GM18511 (cell line): ENCODE data around the gene CYP2A6.

ENCODE experiments used
- ATAC-seq: cut with Tn5 transposase; IDR thresholded peaks from one replicate; pipeline ENCODE4 v1.9.1; 2021; ENCODE audit warnings: mild to moderate bottlenecking, moderate library complexity; ENCODE audit not compliant: unreplicated experiment

CYP2A6 gene

DNA sequence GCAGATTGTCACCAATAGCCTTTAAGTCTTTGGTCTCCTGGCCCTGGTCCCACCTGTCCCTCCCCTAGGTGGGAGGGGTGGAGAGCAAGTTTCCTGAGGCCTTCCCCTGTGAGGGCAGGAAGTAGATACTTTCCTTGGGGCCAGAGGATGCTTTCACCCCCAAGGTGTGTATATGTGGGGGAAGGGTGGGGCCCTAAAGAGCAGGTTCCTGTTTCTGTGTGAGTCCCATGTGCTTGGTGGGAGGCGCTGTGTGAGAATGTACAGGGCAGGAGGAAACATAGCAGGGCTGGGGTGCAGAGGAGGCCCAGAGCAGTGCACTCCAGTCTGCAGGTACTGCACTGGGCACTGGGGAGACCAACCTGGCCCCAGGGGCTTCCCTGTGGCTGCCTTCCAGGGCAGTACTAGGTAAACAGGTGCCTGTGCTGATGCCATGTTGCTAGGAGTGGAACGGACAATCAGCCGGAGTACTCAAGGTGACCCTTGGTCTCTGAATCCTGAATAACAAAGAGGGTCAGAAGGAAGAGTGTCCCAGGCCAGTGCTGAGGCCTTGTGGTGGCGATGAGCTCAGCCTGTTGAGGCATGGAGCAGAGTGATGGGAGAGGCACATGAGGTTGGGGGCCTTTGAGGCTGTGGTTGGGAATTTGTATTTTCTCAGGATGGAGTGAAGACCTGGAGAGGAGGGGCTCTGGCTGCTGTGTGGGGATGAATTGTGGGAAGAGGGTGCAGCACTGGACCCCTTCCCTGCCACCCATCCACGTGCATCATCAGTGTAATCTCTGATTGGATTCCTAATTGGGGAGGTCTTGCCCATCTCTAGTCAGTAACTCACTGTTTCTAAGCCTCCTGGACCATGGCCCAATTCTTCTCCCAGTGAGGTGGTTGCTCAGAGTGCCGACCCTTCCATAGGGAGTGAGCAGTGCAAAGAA, 46.1 kb downstream of the CYP2A6 start:
- peak; percentile 59 for ATAC-seq

DNA sequence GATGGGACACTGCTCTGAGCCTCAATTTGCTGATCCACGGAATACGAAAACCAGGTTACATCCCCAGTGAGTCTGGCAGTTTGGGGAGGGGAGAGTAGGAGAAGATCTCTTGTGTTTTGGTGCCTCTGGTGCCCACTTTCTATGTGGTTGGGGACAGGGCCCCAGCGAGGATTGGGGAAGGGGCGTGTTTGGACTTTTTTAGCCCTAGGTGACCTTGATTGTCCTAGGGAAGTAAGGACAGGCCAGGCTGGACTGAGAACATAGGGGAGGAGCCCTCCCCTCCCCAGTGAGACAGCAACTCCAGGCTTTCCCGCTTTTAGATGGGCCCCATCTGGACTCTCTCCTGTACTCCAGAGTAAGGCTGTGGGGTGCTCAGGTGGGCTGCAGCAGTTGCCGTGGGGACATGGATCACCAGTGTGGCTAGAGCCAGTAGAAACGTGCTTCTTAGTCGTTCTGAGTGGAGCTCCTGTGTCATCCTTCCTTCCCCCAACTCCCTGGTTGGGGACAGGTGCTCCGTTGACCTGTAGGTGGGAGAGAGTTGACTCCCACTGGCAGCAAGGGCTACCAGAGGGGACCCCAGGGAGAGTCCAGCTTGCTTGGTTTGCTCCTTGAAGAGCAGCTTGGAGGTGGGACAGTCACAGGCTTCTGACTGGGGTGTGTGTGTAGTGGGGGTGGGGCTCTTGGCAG, 46.9 kb downstream of the CYP2A6 start:
- ATAC-seq, result no peak

DNA sequence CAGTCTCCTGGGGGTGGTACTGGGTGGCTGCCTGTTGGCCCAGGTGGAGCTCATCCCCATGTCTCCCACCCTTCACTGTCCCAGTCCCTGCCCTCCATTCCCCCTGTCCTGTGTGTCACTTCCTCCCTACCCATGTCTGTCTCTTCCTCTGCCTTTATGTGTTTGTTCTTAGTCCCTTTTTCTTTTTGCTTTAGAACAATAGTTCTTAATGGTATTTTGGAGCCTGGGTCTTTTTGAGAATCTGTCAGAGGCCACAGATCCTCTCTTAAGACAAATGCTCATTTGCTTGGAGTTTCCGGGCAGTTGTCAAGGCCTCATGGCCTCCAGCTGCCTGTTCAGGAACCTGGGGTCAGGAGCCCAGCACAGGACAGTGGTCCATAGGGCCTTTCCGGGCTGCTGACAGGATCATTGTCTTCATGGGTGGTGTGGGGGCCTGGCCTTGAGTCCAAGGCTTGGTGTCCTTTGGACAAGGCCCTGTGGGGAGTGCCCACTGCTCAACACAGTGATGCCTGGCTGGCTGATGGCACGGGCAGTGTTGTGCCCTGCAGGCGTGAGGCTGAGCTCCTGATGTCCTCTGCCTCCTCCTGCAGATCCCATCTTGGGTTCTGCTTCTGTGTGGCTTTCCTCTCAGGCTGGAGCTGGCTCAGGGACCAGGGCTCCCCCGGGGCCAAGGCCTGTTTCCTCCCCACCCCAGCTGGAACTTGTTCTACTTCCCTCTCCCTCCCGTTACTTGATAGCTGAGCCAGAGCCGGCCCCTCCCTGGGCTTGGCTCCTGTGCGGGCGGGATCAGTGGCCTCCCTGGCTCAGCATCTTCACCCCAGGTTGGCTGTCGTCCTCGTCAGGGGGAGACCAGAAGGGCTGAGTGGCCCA, 47.7 kb downstream of the CYP2A6 start:
- no peak for ATAC-seq

DNA sequence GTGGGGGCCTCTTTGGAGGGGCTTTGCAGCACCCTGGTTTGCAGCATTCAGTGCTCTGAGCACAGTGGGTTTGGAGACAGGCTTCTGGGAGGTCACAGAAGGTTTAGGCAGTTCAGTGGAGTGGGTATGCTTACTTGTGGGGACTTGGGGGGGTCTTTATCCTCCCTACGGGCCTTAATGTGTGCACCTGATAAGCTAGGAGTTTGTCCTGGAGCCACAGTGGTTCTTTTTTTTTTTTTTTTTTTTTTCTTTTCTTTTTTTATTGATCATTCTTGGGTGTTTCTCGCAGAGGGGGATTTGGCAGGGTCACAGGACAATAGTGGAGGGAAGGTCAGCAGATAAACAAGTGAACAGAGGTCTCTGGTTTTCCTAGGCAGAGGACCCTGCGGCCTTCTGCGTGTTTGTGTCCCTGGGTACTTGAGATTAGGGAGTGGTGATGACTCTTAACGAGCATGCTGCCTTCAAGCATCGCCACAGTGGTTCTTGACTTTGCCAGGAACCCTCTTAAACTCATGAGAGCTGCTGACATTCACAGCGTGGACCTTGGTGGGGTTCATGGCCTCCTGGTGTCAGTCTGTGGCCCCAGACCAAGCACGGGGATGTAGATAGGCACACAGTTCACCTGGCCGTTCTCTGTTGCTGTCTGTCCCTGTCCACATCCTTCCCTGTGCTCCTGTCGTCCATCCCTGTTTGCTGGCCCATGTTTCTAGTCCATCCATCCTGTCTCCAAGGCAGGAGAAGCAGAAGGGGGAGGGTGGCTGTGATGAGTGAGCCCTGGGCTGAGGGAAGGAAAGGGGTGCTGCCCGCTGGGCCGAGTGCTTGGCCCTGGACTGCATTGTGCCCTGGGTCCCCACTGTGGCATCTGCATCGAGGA, 48.6 kb downstream of the CYP2A6 start:
- ATAC-seq, result no peak

DNA sequence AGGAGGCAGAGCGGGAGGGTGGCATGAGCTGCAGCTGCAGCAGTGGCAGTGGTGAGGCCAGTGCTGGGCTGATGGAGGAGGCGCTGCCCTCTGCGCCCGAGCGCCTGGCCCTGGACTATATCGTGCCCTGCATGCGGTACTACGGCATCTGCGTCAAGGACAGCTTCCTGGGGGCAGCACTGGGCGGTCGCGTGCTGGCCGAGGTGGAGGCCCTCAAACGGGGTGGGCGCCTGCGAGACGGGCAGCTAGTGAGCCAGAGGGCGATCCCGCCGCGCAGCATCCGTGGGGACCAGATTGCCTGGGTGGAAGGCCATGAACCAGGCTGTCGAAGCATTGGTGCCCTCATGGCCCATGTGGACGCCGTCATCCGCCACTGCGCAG, 49.3 kb downstream of the CYP2A6 start:
- ATAC-seq, result no peak

DNA sequence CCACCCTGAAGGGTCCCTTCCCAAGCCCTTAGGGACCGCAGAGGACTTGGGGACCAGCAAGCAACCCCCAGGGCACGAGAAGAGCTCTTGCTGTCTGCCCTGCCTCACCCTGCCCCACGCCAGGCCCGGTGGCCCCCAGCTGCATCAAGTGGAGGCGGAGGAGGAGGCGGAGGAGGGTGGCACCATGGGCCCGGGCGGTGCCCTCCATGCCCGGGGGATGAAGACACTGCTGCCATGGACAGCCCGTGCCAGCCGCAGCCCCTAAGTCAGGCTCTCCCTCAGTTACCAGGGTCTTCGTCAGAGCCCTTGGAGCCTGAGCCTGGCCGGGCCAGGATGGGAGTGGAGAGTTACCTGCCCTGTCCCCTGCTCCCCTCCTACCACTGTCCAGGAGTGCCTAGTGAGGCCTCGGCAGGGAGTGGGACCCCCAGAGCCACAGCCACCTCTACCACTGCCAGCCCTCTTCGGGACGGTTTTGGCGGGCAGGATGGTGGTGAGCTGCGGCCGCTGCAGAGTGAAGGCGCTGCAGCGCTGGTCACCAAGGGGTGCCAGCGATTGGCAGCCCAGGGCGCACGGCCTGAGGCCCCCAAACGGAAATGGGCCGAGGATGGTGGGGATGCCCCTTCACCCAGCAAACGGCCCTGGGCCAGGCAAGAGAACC, 49.8 kb downstream of the CYP2A6 start:
- ATAC-seq, result no peak

DNA sequence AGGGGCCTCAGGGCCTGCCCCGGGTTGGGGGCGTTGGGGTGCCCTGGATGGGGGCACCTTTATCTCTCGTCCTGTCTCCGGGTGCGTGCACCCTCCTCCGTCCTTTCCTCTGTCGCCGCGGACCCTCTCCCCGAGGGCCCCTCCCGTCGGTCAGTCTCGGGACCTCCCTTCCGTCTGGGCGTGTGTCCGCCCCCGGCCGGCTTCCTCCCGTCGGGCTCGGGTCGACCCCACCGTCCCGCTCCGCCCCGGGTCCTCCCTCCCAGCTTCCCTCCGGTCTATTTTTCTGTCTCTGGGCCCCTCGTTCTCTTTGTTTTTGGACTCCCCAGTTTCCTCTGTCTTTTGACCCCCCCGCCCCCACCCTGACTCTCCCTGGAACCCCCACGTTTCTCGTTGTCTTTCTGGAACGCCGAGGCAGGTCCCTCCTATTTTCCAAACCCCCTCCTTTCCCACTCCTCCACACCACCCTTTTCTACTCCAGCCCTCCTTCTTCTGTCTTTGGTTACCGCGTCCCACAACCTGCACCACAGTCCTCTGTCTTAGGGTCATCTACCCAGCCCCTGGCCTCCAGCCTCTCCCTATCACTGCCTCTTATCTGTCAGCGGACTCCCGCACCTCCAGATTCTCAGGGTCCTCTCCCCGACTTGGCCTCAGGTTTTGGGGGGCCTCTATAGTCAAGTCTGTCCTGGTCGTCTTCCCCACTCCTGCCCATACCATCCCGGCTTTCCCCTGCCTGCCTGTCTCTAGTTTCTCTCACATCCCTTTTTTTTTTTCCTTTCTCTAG, 50.5 kb downstream of the CYP2A6 start:
- no peak for ATAC-seq

DNA sequence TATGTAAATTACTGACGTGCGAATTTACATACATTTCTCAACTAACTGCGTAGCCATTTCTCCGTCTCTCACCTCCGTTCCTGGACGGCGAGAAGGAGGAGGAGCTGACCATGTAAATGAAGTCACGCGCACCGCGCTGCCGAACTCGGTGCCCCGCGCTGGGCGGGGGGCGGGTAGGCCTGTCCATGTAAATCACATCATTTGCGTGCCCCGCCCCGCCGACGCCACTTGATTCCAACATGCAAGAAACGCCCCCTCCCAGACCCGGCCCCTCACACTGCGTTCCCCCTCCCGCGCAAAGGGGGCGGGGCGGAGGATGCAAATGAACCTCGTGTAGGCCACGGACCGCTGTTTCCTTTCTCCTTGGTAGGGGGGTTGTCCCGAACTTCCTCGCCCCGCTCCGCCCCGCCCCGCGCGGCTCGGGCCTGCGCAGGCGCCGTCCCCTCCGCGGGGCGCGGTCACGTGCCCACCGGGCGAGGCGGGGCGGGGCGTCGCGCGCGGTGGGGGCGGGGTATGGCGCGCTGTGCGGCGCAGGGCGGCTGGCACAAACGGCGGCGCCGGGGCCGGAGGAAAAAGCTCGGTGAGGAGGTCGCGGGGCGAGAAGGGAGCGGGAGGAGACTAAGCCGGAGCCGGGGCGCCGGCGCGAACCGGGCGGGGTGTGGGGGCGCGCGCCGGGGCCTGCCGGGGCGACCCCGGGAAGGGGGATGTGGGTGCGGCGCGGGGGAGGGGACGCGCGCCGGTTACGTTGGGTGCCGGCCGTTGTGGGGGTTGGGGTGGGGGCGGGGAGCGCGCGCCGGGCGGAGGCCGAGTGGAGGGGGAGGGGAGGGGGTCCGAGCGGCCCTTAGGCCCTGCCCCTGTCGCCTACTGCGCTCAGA, 51.3 kb downstream of the CYP2A6 start, which contains the start of gene EGLN2:
EGLN2 (plus strand) TSS at position 509 of the 875 bp plus-strand sequence. CDS start 1,382 bp downstream, outside the sequence.
- ATAC-seq, result peak; percentile 83

DNA sequence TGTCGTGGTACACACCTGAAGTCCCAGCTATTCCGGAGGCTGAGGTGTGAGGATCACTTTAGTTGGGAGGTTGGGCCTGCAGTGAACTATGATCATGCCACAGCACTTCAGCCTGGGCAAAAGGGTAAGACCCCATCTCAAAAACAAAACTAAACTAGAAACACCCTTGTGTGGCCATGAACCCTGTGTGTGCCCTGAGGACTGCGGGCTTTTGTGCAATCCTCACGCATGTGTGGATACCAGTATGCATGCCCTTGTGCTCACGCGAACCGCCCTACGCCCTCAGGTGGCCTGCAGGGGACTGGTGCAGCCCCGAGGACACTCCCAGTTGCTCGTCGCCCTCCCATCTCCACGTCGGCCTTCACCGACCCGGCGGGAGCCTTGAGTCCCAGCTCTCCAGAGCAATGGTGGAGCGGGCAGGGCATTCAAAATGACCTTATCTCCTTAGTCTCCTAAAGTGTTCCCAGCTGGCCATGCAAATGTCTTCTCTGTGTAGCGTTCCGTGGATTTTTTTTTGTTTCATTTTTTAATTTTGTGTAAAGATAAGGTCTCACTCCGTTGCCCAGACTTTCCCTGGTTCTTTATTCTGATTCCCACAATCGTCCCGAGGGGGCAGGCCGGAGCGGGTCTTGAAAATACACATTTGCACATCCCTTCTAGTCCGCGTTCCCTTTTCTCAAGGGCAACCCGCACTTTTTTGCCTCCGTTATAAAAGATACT, 52.1 kb downstream of the CYP2A6 start:
- peak; percentile 38 for ATAC-seq

DNA sequence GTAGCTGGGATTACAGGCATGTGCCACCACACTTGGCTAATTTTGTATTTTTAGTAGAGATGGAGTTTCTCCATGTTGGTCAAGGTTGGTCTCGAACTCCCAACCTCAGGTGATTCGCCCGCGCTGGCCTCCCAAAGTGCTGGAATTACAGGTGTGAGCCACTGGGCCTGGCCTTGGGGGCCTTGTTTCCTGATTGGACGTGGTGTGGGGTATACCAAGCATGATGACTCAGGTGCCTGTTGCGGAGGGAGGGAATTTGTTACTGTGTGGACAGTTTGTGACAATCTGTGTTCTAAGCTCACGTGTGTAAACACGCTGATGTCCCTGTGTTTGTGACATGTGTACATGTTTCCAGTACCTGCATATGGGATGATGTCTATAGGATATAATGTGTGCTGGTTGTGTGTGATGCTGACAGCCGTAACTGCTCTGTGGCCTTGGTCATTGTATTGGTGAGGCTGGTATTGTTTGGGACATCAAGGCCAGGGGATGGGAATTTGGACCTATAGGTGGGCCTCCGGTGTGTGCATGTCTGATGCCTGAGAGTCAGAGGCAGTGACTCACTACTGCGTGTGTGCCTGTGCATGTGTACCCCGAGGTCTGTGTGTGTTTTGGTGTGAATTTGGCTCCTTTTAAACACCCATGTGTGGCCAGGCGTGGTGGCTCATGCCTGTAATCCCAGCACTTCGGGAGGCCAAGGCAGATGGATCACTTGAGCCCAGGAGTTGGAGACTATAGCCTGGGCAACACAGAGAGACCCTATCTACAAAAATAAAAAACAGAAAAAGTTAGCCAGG, 52.9 kb downstream of the CYP2A6 start:
- no peak for ATAC-seq
